Measurements from ENCODE around the gene ZBTB5.
"Not testable (repeated sequence)": the region's sequence is repeated elsewhere in the genome, so short reads cannot be mapped to it uniquely, and the experiment has no call there.

Gene ZBTB5

DNA sequence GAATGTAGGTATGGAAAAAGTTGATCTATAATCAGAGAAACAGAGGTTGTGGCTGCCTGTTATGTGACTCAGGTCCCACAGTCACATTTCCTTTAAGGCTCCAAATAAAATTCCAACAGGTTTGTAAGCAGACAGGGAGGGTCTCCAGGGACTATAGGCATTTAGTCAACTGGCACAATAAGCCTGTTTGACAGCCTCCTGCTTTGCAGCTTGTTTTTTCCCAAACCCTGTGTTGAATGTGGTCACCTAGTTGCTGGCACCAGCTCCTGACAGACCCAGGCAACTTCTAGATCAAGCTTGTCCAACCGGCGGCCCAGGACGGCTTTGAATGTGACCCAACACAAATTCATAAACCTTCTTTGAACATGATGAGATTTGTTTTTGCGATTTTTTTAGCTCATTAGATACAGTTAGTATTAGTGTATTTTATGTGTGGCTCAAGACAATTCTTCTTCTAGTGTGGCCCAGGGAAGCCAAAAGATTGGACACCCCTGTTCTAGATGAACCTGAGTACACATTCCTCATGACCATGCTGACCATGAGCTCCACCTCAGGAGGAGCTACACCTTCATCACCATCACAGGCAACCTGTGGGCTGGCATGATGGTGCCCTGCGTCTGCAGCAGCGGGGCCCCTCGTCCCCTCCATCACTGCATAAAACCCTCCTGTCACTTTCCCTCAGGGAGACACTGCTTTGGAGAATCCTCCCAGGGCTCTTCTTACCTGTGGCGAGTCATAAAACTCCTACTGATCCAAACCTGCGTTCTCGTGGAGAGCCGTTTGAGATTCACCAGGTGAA is 58.4 kb downstream of the ZBTB5 start:
- no peak for DNase-seq (ENCODE audit: low read depth in 2 of 2)

DNA sequence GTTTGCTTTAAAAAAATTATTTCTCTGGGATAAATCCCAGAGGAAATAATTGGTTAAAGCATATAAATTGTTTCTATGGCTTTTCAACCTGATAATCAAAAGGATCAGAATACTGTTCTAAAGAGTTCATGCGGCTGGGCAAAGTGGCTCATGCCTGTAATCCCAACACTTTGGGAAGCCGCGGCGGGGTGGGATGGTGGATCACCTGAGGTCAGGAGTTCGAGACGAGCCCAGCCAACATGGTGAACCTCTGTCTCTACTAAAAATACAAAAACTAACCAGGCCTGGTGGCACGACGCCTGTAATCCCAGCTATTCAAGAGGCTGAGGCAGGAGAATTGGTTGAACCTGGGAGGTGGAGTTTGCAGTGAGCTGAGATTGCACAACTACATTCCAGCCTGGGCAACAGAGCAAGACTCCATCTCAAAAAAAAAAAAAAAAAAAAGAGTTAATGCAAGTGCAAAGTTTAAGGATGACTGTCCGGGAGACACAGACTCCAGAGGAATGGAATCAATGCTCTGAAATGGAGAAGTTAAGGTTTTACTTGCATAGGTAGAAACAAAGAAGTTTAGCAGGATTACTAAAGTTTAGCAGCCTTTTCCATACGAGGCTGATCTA is 59.4 kb downstream of the ZBTB5 start:
- DNase-seq (ENCODE audit: low read depth in 2 of 2) = no peak

DNA sequence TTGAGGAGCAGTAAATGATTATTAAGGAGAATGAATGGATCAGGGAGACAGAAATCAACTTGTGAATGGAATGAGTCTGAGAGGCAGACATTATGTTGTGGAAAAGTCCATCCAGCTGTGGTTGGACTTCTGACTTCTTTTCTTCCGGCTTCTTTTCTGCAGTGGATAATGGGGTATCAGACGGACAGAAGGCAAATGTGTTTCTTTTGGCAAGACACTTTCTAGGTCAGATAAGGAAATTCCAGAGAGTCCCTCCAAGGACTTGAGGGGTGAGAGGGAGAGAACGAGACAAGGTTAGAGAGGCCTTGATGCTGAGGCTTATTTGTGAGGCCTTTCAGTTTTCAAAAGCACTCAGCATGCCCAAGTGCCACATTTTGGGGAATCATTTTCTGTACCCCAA is 59.9 kb downstream of the ZBTB5 start:
- DNase-seq (ENCODE audit: low read depth in 2 of 2) = no peak

GRCh38 chr9:37404590-37404989 is 60.7 kb downstream of the ZBTB5 start:
- no peak for DNase-seq (ENCODE audit: low read depth in 2 of 2)

GRCh38 chr9:37399336-37399735 is 65.9 kb downstream of the ZBTB5 start:
- no peak for DNase-seq (ENCODE audit: low read depth in 2 of 2)

GRCh38 chr9:37398464-37399025 is 66.7 kb downstream of the ZBTB5 start:
- DNase-seq (ENCODE audit: low read depth in 2 of 2) = no peak

DNA sequence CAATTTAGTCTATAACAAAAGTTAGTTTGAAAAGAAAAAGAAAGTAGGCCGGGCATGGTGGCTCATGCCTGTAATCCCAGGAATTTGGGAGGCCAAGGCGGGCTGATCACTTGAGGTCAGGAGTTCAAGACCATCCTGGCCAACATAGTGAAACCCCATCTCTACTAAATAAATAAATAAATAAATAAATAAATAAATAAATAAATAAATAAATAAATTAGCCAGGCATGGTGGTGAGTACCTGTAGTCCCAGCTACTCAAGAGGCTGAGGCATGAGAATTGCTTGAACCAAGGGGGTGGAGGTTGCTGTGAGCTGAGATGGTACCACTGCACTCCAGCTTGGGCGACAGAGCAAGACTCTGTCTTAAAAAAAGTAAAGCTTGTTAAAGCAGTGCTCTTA is 67.3 kb downstream of the ZBTB5 start:
- not testable (repeated sequence) for DNase-seq (ENCODE audit: low read depth in 2 of 2)

GRCh38 chr9:37395663-37396062 is 69.6 kb downstream of the ZBTB5 start:
- no peak for DNase-seq (ENCODE audit: low read depth in 2 of 2)

GRCh38 chr9:37395229-37395628 is 70.0 kb downstream of the ZBTB5 start:
- DNase-seq (ENCODE audit: low read depth in 2 of 2) = no peak

DNA sequence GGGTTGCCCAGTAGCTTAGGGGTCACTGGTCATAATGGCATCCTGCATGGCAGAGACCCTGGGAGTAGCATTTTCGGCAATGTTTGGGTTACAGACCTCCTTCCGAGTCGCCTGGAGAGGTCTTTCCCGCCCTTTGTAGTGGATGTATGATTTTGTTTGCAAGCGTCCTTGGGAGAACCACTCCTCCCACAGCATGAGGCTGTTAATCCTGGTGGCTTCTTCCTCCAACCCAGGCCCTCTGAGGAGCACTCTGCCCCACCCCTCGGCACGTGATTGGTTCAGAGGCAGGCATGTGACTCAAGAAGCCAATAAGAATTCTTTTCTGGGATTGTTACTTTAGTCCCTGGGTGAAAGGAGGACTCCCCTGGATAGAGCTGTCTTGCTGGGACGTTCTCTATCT is 73.0 kb downstream of the ZBTB5 start:
- DNase-seq (ENCODE audit: low read depth in 2 of 2) = no peak

DNA sequence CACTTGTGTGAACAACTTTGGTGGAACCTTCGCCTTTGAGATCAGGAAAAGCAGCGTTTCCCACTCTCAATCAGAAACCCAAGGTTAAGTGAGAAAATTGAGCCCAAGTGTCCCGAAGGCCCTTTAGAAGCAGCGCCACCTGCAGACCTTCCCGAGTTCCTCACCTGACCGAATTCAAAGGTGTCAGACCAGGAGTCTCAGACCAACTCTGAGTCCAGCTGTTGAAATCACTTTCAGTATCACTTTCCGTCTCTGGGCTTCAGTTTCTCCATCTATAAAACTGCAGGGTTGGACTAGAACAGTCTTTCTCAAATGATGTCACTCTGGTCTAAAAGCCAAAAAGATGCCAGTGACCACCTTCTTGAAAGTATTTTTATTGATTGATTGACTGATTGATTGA is 74.5 kb downstream of the ZBTB5 start:
- DNase-seq (ENCODE audit: low read depth in 2 of 2) = no peak

Measured in stimulated activated CD4-positive, alpha-beta T cell treated with anti-CD3 and anti-CD28 coated beads, Interleukin-1b, Interleukin-23, amount 100 ng/mL, for 1 hour (primary cell).